HEK293T (cell line): Measurements from ENCODE around the gene CIAPIN1.

Experiments used
- CTCF ChIA-PET: fragments of 350-600 bp; formaldehyde crosslinking; extraction: SDS; loops from one replicate; lab custom pipeline; 2021; ENCODE audit warnings: antibody characterized with exemption, inconsistent platforms; lab: Yijun Ruan, JAX
- POLR2A ChIA-PET: fragments of 350-600 bp; formaldehyde crosslinking; extraction: SDS; loops from one replicate; lab custom pipeline; 2020; ENCODE audit warnings: antibody characterized with exemption, inconsistent platforms; lab: Yijun Ruan, JAX
- DNase-seq: peaks from one replicate; pipeline ENCODE4 v3.0.0; 2012; ENCODE audit warnings: mixed read lengths; ENCODE audit errors: extremely low spot score
- ARNT ChIP-seq: fragments of 450-650 bp; IDR thresholded peaks from 2 replicates; pipeline ENCODE4 v1.6.1; 2017; ENCODE audit warnings: mild to moderate bottlenecking
- BHLHE40 ChIP-seq: fragments of 450-650 bp; IDR thresholded peaks from 2 replicates; pipeline ENCODE4 v1.6.1; 2016; ENCODE audit warnings: mild to moderate bottlenecking, moderate library complexity, borderline replicate concordance
- CTBP1 ChIP-seq: fragments of 450-650 bp; IDR thresholded peaks from 2 replicates; pipeline ENCODE4 v1.6.1; 2016; ENCODE audit warnings: borderline replicate concordance
- ELF4 ChIP-seq: fragments of 450-650 bp; IDR thresholded peaks from 2 replicates; pipeline ENCODE4 v1.6.1; 2017; ENCODE audit warnings: antibody characterized with exemption
- FOXA1 ChIP-seq: fragments of 450-650 bp; IDR thresholded peaks from 2 replicates; pipeline ENCODE4 v1.6.1; 2016; ENCODE audit warnings: mild to moderate bottlenecking
- FOXK2 ChIP-seq: fragments of 450-650 bp; IDR thresholded peaks from 2 replicates; pipeline ENCODE4 v1.6.1; 2016; ENCODE audit warnings: mild to moderate bottlenecking
- FOXM1 ChIP-seq: fragments of 450-650 bp; IDR thresholded peaks from 2 replicates; pipeline ENCODE4 v1.6.1; 2017; ENCODE audit warnings: mild to moderate bottlenecking, borderline replicate concordance
- HDGF ChIP-seq: fragments of 450-650 bp; IDR thresholded peaks from 2 replicates; pipeline ENCODE4 v1.6.1; 2017; ENCODE audit warnings: antibody characterized with exemption, borderline replicate concordance
- L3MBTL2 ChIP-seq: fragments of 450-650 bp; conservative IDR thresholded peaks from 2 replicates; pipeline ENCODE4 v1.6.1; 2016; ENCODE audit warnings: mild to moderate bottlenecking
- LEF1 ChIP-seq: fragments of 450-650 bp; IDR thresholded peaks from 2 replicates; pipeline ENCODE4 v1.6.1; 2017; ENCODE audit warnings: mild to moderate bottlenecking, borderline replicate concordance
- NFRKB ChIP-seq: fragments of 450-650 bp; IDR thresholded peaks from 2 replicates; pipeline ENCODE4 v1.6.1; 2016; ENCODE audit warnings: mild to moderate bottlenecking, moderate library complexity
- PKNOX1 ChIP-seq: fragments of 450-650 bp; IDR thresholded peaks from 2 replicates; pipeline ENCODE4 v1.6.1; 2016
- SP1 ChIP-seq: fragments of 450-650 bp; IDR thresholded peaks from 2 replicates; pipeline ENCODE4 v1.6.1; 2017
- SUZ12 ChIP-seq: fragments of 450-650 bp; IDR thresholded peaks from 2 replicates; pipeline ENCODE4 v1.6.1; 2016; ENCODE audit warnings: mild to moderate bottlenecking
- TARDBP ChIP-seq: fragments of 450-650 bp; IDR thresholded peaks from 2 replicates; pipeline ENCODE4 v1.6.1; 2016
- ZNF384 ChIP-seq: fragments of 450-650 bp; IDR thresholded peaks from 2 replicates; pipeline ENCODE4 v1.6.1; 2016

CIAPIN1 gene

GRCh38 chr16:57412584-57412983, 34.6 kb downstream of the CIAPIN1 start:
- CTCF ChIA-PET: interaction anchor here (0.7 kb wide), 1 partner anchor 99 kb away, joined by 3 read pairs; no protein-coding TSS in a partner anchor
- POLR2A ChIA-PET: no interaction called here
- TF ChIP-seq FOXM1 (no peak), FOXA1 (no peak), FOXK2 (no peak), ARNT (no peak), TARDBP (no peak), CTBP1 (no peak), BHLHE40 (no peak)
- no peak for DNase-seq

- no peak for DNase-seq
- POLR2A ChIA-PET: no interaction called here
- CTCF ChIA-PET: no interaction called here
- TF ChIP-seq CTBP1: no peak
- no peak for TF ChIP-seq NFRKB
- no peak for TF ChIP-seq TARDBP
- TF ChIP-seq ZNF384: no peak
- no peak for TF ChIP-seq BHLHE40
- TF ChIP-seq ELF4: no peak
- TF ChIP-seq FOXA1: no peak
- TF ChIP-seq SP1: no peak
- no peak for TF ChIP-seq ARNT
- TF ChIP-seq PKNOX1: no peak
- no peak for TF ChIP-seq HDGF
- no peak for TF ChIP-seq FOXK2
- TF ChIP-seq L3MBTL2: no peak
Observed at GRCh38 chr16:57411362-57411976, 35.7 kb downstream of the CIAPIN1 start.

GRCh38 chr16:57409870-57410587, 37.2 kb downstream of the CIAPIN1 start:
- ChIA-PET CTCF (interaction anchor here (0.6 kb wide), 1 partner anchor 8 kb away, joined by 3 read pairs; no protein-coding TSS in a partner anchor), POLR2A (no interaction called here)
- no peak for DNase-seq
- no peak for TF ChIP-seq TARDBP
- no peak for TF ChIP-seq BHLHE40
- TF ChIP-seq ZNF384: no peak
- TF ChIP-seq SUZ12: no peak
- no peak for TF ChIP-seq ELF4
- TF ChIP-seq CTBP1: no peak

- POLR2A ChIA-PET: no interaction called here
- DNase-seq: no peak
- CTCF ChIA-PET: interaction anchor here (0.6 kb wide), 1 partner anchor 9 kb away, joined by 3 read pairs; no protein-coding TSS in a partner anchor
- no peak for TF ChIP-seq SUZ12
- no peak for TF ChIP-seq ZNF384
- TF ChIP-seq HDGF: no peak
- TF ChIP-seq FOXK2: no peak
- TF ChIP-seq BHLHE40: no peak
- TF ChIP-seq FOXA1: no peak
- TF ChIP-seq LEF1: no peak
- TF ChIP-seq SP1: no peak
- TF ChIP-seq NFRKB: no peak
- no peak for TF ChIP-seq L3MBTL2
- TF ChIP-seq ARNT: no peak
- TF ChIP-seq TARDBP: no peak
- TF ChIP-seq ELF4: no peak
- TF ChIP-seq FOXM1: no peak
- no peak for TF ChIP-seq PKNOX1
- TF ChIP-seq CTBP1: no peak
Observed at GRCh38 chr16:57409065-57409464, 38.1 kb downstream of the CIAPIN1 start.

- ChIA-PET CTCF (no interaction called here), POLR2A (no interaction called here)
- TF ChIP-seq SUZ12 (no peak), ARNT (no peak), BHLHE40 (no peak), PKNOX1 (no peak), ELF4 (no peak), L3MBTL2 (no peak), LEF1 (no peak), FOXK2 (no peak)
- DNase-seq: no peak
Observed at GRCh38 chr16:57407521-57408353, 39.4 kb downstream of the CIAPIN1 start.

GRCh38 chr16:57406881-57407280, 40.3 kb downstream of the CIAPIN1 start:
- CTCF ChIA-PET: no interaction called here
- no peak for TF ChIP-seq FOXA1
- no peak for TF ChIP-seq ELF4
- no peak for TF ChIP-seq HDGF
- no peak for TF ChIP-seq CTBP1
- TF ChIP-seq NFRKB: no peak
- TF ChIP-seq FOXK2: no peak
- no peak for TF ChIP-seq SP1
- TF ChIP-seq ZNF384: no peak
- no peak for TF ChIP-seq ARNT
- no peak for TF ChIP-seq LEF1
- TF ChIP-seq BHLHE40: no peak
- POLR2A ChIA-PET: interaction anchor here (1.1 kb wide), 1 partner anchor 10 kb away, joined by 3 read pairs; no protein-coding TSS in a partner anchor
- no peak for DNase-seq
